Left lobe of liver (tissue), 2 donors: ENCODE measurements around the gene KCNAB1. TPM values are rescaled to one million over a fixed set of nuclear protein-coding genes. Genes with fewer than 3 reads are reported as not detected.

Experiments used
- ATAC-seq: fragments of 200-7000 bp; cut with Tn5 transposase; one replicate; pipeline ENCODE4 v1.9.1; 2020; ENCODE audit warnings: mild to moderate bottlenecking, moderate library complexity
- DNase-seq: peaks from one replicate; pipeline ENCODE4 v3.0.0-alpha.2; 2020; ENCODE audit warnings: low spot score
- total RNA-seq: library from RNA; stranded (reverse); gene quantifications from one replicate; pipeline ENCODE4 v1.2.1, GENCODE V29; 2021
- donor health status: DM: no; HTN: no; CAD: no; lungs with moderate emphysema.
- donor health status: DM: no; HTN: yes; CAD: no.

The KCNAB1 gene
- total RNA-seq, 1 donor from 2014 or later: 0.23 TPM

DNA sequence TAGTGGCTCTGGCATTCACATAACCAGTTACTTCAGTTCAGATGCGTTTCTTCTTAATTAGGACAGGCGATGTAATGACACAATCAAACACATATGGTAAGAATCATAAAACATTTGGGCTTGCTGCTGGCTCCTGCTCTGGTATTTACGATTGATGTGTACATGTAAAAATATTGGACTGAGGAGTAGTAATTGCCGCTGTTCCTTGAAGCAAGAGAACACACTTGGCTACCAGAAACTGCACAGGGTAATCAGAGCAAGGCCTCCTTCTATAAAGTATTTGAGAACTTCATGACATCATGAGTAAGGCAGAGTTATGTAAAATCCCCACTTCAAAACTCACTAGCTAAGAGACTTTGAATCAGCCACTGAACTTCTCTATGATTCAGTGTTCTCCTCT is 276.5 kb downstream of the KCNAB1 start:
- DNase-seq (no peak), ATAC-seq (no peak)

DNA sequence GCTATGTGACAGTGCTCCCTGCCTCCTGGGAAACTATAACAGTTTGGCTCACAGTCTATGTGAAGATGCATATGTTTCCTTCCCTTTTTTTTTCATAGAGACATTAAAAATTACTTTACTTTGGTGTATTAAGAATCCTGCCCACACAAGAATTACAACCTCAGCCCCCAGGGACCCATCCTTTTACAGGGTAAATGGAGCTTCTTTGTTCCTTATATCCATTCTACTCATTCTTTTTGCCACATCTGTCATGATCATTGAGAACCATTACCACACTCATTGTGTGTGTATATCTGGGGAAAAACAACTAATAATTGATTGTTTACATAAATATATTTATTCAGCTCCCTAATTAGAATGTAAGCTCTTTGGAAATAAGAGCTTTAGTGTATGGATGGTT is 277.2 kb downstream of the KCNAB1 start:
- no peak for ATAC-seq
- DNase-seq: no peak

DNA sequence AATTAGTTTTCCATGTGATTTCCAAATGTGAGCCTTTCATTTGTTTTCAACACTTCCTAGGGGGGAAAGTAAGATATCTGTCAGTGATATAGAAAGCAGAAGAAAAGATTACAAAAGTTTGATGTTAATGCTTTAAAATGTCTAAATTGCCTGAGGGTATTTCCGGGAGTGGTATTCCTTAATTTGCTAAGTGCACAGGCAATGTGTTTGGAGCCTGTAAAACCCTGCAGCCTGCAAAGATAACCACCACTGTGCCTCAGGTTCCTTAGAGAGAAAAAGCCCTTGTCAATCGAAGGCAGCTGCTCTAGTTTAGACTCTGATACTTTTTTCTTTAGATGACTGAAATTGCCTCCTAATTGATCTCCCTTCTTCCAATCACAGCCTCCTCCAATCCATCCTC is 279.7 kb downstream of the KCNAB1 start:
- DNase-seq: no peak
- ATAC-seq: no peak

- no peak for ATAC-seq
- no peak for DNase-seq
These were observed 280.4 kb downstream of the KCNAB1 start for GRCh38 chr3:156400735-156401134.

DNA sequence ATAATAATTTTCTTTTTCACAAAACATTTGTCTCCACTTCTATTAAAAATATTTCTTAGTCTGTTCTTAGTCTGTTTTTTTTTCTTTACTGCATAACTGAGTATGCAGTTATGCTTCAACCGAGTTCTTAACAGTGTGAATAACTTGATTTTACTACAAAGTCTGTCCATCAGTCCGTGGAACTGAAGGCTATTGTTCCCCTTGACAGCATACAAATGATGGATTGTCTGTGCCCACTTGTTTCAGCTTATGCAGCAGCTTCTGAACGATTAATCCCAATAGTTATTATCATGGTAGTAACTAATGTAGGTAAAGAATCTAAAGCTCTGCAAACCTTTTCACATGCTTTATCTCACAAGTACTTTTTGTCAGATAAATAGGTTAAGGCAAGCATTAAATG is 283.8 kb downstream of the KCNAB1 start:
- DNase-seq (no peak), ATAC-seq (no peak)

DNA sequence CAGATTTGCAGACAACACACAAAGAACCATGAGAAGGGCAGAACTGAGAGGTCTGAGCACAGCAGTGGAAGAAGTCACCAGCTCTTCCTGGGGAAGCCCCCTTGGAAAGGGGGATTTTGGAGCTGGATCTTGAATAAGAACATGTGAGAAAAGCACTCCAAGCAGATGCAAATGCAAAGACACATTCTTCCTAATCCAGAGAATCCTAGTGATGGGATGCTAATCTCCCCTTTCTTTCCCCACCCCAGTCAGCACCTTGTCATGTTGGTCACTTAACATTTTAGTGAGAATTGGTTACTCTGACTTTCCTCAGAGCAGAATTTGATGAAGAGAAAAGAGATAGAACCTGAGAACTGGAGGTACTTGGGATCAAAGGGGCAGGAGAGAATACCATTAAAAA is 286.0 kb downstream of the KCNAB1 start:
- DNase-seq (no peak), ATAC-seq (no peak)

- ATAC-seq (no peak), DNase-seq (no peak)
These were observed 287.3 kb downstream of the KCNAB1 start for GRCh38 chr3:156407617-156408225.

- no peak for ATAC-seq
- no peak for DNase-seq
These were observed 289.3 kb downstream of the KCNAB1 start for GRCh38 chr3:156409694-156410093.

DNA sequence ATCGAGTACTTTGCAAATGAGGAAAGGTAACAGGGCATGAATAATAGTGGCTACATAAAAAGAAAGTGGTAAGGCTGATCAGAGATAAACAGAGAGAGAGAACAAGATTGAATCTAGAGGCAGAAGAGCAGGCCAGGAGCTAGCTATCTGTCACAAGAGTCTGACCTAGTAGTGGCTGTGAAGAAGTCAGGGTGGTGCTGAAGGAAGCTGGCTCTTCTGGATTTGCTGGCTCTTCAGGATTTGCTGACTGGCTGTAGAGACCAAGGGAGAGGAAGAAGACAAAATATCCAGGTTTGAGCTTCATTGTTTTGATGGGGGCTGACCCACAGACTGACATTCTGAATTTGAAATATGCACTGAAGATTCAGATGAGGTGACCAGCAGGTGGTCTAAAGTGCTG is 292.2 kb downstream of the KCNAB1 start:
- no peak for DNase-seq
- ATAC-seq: no peak

GRCh38 chr3:156413293-156413892 is 293.0 kb downstream of the KCNAB1 start:
- DNase-seq: no peak
- ATAC-seq: no peak

DNA sequence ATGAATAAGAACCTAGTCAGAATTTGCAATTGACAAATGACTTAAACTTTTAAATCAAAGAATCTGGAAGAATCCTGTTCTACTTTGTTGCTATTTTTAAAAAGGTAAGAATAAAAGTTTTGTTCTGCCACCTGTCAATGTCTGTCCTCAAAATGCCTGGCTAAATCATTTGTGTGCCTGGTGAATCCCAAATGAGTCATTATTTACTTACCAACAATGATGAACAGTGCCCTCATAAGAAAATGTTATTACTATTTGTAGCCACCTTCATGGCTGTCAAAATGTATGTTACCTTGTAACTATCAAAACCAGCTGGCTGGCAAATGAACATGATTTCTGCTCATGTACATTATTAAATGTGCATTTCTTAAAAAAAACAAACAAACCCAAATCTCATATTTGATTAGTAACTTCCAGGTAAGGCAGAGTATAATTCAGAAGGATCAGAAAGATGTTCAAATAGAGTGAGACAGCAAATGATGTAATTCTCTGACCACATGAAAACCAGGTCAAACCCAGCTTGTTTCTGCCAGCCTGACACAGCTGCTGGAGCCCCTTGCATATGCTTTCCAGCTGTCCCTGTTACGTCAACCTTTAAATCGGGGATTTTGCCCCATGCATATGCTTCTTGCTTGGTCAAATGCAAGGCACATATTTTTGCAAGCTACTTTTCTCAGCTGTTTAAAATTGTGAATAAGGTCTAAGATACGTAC is 296.6 kb downstream of the KCNAB1 start:
- no peak for ATAC-seq
- no peak for DNase-seq

DNA sequence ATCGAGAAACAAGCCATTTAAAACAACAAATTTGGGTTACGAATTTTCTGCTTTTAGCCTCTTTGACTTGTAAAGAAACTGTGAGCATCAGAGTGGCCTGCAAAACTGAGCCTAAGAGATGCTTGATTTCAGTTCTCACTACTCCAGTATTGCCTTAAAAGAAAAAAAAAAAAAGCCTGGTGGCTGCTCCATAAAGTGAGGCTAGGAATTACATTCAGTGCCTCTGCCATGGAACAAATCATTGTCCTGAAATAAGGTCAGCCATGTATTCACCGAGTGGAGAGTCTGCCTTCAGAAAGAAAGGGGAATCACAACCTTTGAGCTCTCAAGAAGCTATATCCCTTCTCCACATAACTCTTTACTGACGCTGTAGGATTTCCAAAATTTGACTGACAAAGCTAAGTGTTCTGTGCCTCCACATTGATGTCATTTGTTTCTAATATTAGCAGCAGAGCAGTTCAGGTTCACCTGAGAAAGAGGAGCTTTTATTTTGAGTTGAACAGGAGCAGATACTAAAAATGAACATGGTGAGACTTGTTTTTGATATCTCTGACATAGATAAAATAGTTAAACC is 297.3 kb downstream of the KCNAB1 start:
- DNase-seq (no peak), ATAC-seq (no peak)

DNA sequence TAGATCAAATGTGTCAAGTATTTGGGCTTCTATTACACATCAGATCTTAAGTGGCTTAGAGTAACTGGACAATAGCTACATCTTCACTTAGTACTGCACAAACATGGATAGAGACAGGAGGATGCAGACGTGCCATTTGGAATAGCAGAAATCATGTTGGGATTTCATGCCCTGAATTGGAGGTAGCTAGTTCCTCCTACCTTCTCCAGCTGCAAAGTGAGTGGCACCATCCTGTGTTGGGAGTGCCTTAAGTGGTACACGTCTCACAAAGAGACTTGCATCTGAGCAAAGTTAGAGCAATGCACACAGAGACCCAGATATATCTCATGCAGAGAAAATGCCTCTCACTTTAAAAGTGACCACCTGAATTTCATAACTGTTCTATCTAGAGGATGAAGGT is 298.1 kb downstream of the KCNAB1 start:
- ATAC-seq (no peak), DNase-seq (no peak)

GRCh38 chr3:156421534-156421933 is 301.2 kb downstream of the KCNAB1 start:
- no peak for ATAC-seq

DNA sequence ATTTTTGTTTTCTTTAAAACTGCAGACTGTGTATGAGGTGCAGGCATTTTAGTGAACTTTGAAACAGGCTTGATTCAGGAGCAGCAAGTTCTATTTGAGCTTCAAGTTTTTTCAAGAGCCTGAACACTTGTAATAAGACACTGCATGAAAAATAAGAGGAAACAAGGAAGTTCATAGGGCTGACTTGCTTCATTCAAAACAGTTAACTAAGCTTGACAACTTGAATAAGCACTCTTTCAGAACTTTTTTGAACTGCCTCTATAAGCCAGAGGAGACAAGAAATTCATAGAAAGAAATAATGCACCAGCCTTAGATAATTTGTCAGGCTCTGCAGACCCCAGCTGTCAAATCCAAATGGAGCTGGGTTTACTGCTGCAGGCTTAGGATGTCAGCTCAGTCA is 304.4 kb downstream of the KCNAB1 start:
- no peak for DNase-seq
- ATAC-seq: no peak

More at GRCh38 chr3:156421534-156421933, 301.2 kb downstream of the KCNAB1 start:
- DNase-seq: no peak

DNA sequence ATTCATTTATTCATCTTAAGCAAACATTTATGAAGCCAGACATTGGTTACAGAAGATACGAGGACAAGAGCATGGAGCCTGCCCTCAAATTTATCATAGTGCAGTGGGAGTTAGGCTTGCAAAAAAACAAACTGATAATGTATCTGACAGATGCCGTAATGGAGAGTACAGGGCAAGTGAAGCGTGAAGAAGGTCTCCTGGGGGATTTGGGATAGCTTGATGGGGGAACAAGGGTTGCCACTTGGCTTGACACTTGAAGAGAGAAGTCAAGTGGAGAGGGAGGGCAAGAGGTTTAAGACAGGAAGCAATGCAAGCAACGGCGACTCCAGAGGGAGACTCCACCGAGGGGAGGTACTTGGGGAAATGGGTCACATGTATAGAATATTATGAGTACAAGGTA is 305.3 kb downstream of the KCNAB1 start:
- DNase-seq (no peak), ATAC-seq (no peak)

DNA sequence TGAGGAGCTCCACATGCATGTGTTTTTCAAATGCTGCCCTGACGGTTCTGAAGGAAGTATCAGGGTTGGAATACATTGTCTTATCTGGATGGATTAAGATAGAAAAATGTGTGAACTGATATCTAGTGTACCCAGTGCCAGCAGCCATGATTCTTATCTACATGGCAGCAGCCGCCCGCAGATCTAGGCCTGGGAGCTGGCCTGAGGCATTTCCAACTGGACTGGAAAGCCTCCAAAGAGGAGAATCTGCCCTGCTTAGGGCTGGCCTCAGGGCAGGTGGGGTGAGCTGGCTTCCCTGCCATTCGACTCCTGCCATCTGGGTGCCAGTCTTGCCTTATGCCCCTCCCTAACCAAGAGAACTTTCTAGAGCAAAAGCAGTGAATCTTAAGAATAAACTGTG is 308.7 kb downstream of the KCNAB1 start:
- ATAC-seq (no peak), DNase-seq (no peak)

DNA sequence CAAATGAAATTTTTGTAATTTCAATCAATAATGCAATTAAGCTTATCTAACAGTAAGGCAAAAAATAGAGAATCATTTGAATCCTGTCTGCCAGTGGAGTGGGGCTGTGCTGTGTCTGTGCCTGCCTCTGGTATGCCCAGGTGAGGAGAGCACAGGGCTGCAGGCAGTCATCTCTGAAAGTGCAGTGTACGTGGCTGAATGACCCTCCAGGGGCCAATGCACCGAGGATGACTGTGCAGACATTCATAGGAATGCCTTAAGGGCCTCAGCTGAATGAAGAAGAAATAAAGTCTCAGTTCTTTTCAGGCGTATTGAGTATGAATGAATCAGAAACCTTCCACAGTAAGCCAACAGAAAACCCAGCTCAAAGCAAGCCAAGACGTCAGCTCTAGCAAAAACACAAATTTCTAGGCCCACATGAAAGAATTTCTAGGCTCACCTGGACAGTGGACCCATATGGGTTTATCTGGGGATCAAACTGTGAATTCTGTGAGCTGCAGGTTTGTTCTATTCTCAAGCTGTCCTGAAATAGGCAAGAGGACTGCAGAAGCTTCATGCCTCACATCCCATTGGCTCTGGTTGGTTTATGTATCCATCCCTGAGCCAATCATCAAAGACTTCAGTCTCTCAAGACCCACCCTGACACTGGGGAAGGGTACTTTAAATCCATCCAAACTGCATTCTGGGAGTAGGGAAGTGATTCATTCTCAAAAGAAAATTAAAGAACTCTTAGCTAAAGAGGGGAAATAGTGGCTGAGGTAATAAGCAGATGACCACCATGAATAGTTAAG is 311.2 kb downstream of the KCNAB1 start:
- ATAC-seq: no peak
- DNase-seq: no peak

GRCh38 chr3:156432563-156432962 is 312.2 kb downstream of the KCNAB1 start:
- no peak for DNase-seq
- ATAC-seq: peak; percentile 10

DNA sequence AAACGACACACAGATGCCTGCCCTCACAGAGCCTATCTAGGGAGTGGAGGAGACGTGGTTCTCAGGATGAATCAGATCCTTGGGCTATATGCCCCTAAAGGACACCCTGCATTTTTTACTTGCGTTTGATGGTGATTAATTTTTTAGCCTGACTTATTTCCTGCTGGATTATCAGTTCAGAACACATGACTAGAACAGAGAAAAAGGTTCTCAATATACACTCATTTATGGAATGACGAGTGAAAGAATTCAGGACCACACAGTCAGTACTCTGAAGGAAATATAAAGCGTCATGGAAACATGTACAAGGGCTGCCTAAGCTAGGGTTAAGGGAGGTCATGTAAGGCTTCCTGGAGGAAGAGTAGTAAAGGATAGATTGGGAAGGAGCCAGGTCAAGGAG is 312.8 kb downstream of the KCNAB1 start:
- DNase-seq (no peak), ATAC-seq (peak; percentile 49)

DNA sequence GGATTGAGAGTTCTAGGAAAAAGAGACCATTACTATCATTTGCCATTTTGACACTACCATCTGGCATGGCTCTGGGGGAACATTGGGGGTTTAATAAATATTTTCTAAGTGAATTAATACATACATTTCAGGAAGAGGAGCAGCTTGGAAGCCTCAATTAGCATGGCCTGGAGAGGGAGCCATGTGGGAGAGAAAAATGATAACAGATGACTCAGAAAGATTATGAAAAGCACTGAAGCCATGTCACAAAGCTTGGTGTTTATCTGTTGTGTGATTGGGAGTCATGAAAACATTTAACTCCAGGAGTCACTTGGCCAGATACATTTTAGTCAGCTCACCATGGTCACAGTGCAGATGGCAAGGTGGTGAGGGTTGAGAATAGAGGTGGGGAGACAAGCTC is 313.5 kb downstream of the KCNAB1 start:
- no peak for DNase-seq
- ATAC-seq: no peak
